Activated CD4-positive, CD25-positive, alpha-beta regulatory T cell (primary cell): ENCODE measurements around the gene ADAMTSL1.

Experiments
- DNase-seq, 4 experiments: peaks; one replicate each; lab custom pipeline; 2025; lab: John Stamatoyannopoulos, UW

ADAMTSL1 gene

GRCh38 chr9:18703151-18703900, 229.4 kb downstream of the ADAMTSL1 start:
- no peak for DNase-seq

- no peak for DNase-seq
Measured at GRCh38 chr9:18703901-18704379, 230.0 kb downstream of the ADAMTSL1 start.

DNA sequence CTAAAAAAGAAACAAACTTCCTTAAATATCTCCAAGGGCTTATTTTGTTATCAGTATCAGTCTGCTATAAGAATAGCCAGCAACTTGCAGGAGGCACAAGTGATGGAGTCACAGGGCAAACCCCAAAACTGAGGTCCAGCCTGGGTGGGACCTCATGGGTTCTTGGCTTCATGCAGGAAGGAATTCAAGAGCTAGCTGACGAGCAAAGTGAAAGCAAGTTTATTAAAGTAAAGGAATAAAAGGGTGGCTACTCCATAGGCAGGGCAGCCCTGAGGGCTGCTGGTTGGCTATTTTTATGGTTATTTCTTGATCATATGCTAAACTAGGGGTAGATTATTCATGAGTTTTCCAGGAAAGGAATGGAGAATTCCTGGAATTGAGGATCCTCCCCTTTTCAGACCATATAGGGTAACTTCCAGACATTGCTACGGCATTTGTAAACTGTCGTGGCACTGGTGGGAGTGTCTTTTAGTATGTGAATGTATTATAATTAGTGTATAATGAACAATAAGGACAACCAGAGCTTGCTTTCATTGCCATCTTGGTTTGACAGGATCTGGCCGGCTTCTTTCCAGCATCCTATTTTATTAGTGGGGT, 231.9 kb downstream of the ADAMTSL1 start:
- DNase-seq: no peak

GRCh38 chr9:18706648-18707047, 232.7 kb downstream of the ADAMTSL1 start:
- no peak for DNase-seq

- no peak for DNase-seq
Measured at GRCh38 chr9:18707061-18707461, 233.1 kb downstream of the ADAMTSL1 start.

DNA sequence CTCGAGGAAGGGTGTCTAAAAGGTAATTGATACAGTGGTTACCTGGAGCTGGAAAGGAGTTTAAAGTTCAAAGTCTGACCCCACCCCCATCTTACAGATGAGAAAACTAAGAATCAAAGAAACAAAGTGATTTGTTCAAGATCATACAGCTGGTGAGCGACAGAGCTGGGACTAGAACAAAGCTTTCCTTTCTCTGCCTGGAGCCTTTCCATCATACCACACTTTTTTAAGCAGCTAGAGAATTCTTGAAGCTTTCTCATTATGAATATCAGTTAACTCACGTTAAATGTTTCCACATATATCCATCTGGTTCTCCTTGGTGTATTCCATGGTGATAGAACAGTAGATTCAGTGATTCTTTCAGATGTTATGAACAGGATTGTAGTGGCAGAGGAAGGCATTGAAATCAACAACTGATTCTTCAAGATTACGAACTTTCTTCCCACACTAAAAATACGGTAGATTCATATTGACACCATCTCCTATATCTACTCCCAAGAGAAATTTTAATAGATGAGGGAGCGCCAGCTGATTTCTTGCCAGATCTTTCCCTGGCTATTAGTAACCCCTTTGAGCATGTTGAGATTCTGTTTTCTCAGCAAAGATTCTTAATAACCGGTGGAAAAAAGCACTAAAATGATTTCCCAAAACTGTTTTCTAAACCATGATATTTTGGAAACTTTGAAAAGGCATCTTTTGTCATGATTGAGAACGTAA, 233.7 kb downstream of the ADAMTSL1 start:
- no peak for DNase-seq

- no peak for DNase-seq
Measured at GRCh38 chr9:18708429-18708828, 234.5 kb downstream of the ADAMTSL1 start.

- DNase-seq: no peak
Measured at GRCh38 chr9:18710065-18710464, 236.1 kb downstream of the ADAMTSL1 start.

- no peak for DNase-seq
Measured at GRCh38 chr9:18717759-18718158, 243.8 kb downstream of the ADAMTSL1 start.

DNA sequence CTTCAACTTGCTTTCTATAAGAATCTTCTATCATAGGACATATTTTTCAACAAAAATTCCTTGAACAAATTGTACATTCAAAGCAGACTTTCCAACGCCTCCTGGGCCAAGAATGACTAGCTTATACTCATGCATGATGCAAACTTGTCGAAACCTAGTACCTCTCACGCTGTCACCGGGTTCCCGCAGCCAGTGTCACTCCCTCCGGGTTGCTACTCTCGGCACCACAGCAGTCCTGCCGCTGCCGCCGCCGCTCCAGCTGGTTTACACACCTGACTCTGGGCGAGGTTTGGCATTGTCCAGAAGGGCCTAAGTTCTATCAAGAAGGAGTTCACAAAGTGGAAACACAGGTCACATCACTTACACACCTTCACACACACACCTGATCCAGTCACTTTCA, 244.4 kb downstream of the ADAMTSL1 start:
- no peak for DNase-seq

- no peak for DNase-seq
Measured at GRCh38 chr9:18718932-18719331, 245.0 kb downstream of the ADAMTSL1 start.

- no peak for DNase-seq
Measured at GRCh38 chr9:18720691-18721090, 246.7 kb downstream of the ADAMTSL1 start.

DNA sequence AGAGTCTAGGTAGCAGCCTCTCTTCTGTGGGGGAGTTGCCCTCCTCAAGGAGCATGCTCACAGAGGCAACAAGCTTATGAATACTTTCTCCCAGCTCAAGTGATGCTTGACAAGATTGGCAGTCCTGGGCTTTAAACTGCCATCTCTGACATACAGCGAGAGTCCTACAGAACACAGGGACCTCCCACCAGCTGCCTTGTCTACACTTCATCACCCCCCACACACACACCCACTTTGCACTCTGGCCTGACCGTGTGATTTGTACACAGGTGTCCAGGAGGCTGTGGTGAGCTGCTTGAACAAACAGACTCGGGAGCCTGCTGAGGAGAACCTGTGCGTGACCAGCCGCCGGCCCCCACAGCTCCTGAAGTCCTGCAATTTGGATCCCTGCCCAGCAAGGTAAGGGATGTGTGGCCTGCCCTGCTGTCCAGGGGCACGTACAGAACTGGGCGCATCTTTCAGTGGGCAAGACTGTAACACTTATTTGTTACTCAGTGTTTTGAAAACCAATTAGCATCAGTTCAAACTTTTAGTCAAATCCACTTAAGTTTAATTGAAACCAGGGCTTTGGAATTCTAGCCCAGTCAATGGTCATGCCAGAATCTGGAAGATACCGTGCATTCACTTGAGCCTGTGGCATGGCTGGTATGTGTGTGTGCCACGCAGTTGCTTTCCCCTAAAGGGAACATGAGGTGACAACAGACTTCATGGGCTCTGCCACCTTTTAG, 247.5 kb downstream of the ADAMTSL1 start:
- DNase-seq: no peak

- DNase-seq: no peak
Measured at GRCh38 chr9:18721995-18722310, 248.0 kb downstream of the ADAMTSL1 start.

- no peak for DNase-seq
Measured at GRCh38 chr9:18722882-18723281, 248.9 kb downstream of the ADAMTSL1 start.

- no peak for DNase-seq
Measured at GRCh38 chr9:18723366-18723765, 249.4 kb downstream of the ADAMTSL1 start.

- DNase-seq: no peak
Measured at GRCh38 chr9:18726546-18726945, 252.6 kb downstream of the ADAMTSL1 start.

GRCh38 chr9:18727904-18728303, 254.0 kb downstream of the ADAMTSL1 start:
- no peak for DNase-seq

GRCh38 chr9:18728642-18729041, 254.7 kb downstream of the ADAMTSL1 start:
- no peak for DNase-seq

DNA sequence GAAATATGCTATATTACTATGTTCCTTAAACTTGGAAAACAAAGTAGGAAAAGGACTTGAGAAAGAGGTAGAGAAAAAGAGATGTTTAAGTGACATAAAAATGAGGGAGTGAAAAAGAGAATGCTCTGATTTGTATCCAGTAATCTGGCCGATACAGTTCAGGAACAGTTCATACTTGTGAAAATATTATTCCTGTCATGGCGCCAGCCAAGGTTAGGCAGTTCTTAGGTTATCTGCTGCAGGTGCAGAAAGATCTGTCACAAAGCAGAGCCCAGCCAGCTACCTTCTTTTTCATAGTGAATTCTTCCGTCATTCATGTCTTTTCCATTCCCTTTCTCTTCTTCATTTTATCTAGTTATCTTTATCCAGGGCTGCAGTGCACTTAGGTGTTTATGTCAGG, 256.3 kb downstream of the ADAMTSL1 start:
- DNase-seq: no peak

DNA sequence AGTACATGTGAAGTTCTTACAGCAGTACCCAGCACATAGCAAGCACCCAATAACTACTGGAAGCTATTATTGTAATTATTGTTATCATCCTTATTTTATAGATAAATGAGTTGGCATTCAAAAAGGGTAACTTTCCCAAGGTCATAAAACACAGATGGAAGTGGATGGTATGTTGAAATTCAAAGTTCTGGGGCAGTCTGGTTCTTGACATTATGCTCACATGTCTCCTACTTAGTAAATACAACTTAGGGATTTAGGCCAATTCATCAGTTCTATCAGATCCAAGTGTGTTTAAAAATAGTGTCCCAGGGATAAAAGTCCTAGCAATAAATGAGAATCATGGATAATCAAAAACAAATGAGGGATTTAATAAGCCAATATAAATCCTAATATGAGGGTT, 265.2 kb downstream of the ADAMTSL1 start:
- DNase-seq: no peak

- no peak for DNase-seq
Measured at GRCh38 chr9:18739641-18740318, 265.8 kb downstream of the ADAMTSL1 start.
